OCI-LY3 (cell line): Measurements from ENCODE around the gene PNMT.

Source experiments
- H2AFZ ChIP-seq: fragments of 200-600, 300-600 bp; shearing (Covaris generic); 2 replicates; pipeline ENCODE4 v1.6.0; 2014; ENCODE audit warnings: antibody characterized with exemption, low read depth, low read length
- H3K27ac ChIP-seq: fragments of 200-600, 300-600 bp; sonication (generic); 2 replicates; pipeline ENCODE4 v1.5.1; 2014; ENCODE audit warnings: mild to moderate bottlenecking, low read length, moderate library complexity, mixed read lengths
- H3K27me3 ChIP-seq: fragments of 200-600, 300-600 bp; sonication (generic); 2 replicates; pipeline ENCODE4 v1.6.1; 2014; ENCODE audit warnings: low read depth, low read length, mixed read lengths
- H3K36me3 ChIP-seq: fragments of 200-600, 300-600 bp; sonication (generic); replicated peaks from 2 replicates; pipeline ENCODE3; 2014; ENCODE audit warnings: low read depth, low read length, mixed read lengths
- H3K4me1 ChIP-seq: fragments of 300-600, 200-600 bp; sonication (generic); 2 replicates; pipeline ENCODE4 v1.6.1; 2014; ENCODE audit warnings: low read length, mixed read lengths
- H3K4me2 ChIP-seq: fragments of 200-600, 300-600 bp; sonication (generic); 2 replicates; pipeline ENCODE4 v1.6.1; 2014; ENCODE audit warnings: low read length, mixed read lengths
- H3K4me3 ChIP-seq: fragments of 300-600, 200-600 bp; sonication (generic); 2 replicates; pipeline ENCODE4 v1.5.1; 2014; ENCODE audit warnings: antibody characterized with exemption, mild to moderate bottlenecking, low read length, moderate library complexity
- H3K79me2 ChIP-seq: fragments of 300-600, 200-600 bp; shearing (Covaris generic); 2 replicates; pipeline ENCODE4 v1.6.1; 2014; ENCODE audit warnings: mild to moderate bottlenecking, low read length, mixed read lengths
- H3K9ac ChIP-seq: fragments of 300-600, 200-600 bp; shearing (Covaris generic); 2 replicates; pipeline ENCODE4 v1.6.0; 2014; ENCODE audit warnings: mild to moderate bottlenecking, low read length, moderate library complexity
- H3K9me3 ChIP-seq: fragments of 200-600, 300-600 bp; shearing (Covaris generic); 2 replicates; pipeline ENCODE4 v1.6.1; 2014; ENCODE audit warnings: low read length, mixed read lengths; ENCODE audit not compliant: insufficient read depth
- H4K20me1 ChIP-seq: fragments of 200-600, 300-600 bp; sonication (generic); 2 replicates; pipeline ENCODE4 v1.6.1; 2016; ENCODE audit warnings: low read length, mixed read lengths; ENCODE audit not compliant: insufficient read depth
- EZH2phosphoT487 ChIP-seq: fragments of 200-600 bp; shearing (Covaris generic); IDR thresholded peaks from 2 replicates; pipeline ENCODE4 v1.6.1; 2018; ENCODE audit warnings: antibody characterized with exemption, mixed run types, low read depth
- TF ChIP-seq, protein P1 (sequence below): fragments of 200-600, 300-600 bp; sonication (generic); IDR thresholded peaks from 2 replicates; pipeline ENCODE4 v1.5.1; 2014; ENCODE audit warnings: antibody characterized with exemption, low read length, low read depth

Gene PNMT

GRCh38 chr17:39675390-39676082, 7.3 kb downstream of the PNMT start:
- Histone ChIP-seq H3K9me3 (no peaks in the 10 kb centered on the region), H3K79me2 (no peaks in the 10 kb centered on the region), H3K4me3 (no peak overlapping the region), H4K20me1 (no peaks in the 10 kb centered on the region), H3K27ac (no peak overlapping the region), H3K27me3 (no peaks in the 10 kb centered on the region), H3K4me1 (peaks cover 15% of the 10 kb centered on the region), H3K4me2 (no peak overlapping the region), H3K36me3 (no peaks in the 10 kb centered on the region), H3K9ac (no peak overlapping the region), H2AFZ (no peak overlapping the region)
- TF ChIP-seq, protein P1, sequence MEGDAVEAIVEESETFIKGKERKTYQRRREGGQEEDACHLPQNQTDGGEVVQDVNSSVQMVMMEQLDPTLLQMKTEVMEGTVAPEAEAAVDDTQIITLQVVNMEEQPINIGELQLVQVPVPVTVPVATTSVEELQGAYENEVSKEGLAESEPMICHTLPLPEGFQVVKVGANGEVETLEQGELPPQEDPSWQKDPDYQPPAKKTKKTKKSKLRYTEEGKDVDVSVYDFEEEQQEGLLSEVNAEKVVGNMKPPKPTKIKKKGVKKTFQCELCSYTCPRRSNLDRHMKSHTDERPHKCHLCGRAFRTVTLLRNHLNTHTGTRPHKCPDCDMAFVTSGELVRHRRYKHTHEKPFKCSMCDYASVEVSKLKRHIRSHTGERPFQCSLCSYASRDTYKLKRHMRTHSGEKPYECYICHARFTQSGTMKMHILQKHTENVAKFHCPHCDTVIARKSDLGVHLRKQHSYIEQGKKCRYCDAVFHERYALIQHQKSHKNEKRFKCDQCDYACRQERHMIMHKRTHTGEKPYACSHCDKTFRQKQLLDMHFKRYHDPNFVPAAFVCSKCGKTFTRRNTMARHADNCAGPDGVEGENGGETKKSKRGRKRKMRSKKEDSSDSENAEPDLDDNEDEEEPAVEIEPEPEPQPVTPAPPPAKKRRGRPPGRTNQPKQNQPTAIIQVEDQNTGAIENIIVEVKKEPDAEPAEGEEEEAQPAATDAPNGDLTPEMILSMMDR, result no peak

DNA sequence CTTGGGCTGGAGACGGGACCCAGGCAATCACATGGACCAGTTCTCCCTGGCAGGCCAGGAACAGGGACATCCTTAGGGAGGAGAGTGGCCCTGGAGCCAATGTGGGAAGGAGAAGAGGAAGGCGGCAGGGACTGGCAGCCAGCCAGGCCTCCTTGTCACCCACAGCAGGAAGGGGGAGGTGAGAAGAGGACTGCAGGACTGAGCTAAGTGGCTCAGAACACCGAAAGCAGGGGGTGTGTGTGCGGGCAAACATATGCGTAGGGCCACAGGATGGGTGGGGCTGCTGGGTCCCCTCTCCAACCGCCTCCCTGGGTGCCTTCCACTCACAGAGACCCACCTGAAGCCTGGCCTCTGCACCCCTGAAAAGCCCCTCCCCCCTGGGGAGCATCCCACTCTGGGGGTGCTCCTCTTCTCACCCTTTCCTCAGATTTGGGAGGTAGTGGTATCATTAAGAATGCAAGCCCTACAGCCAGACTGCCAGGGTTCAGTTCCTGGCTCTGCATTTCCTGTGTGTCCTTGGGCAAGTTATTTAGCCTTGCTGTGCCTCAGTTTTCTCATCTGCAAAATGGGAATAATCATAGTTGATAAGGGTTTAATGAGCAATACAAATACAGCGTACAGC, 8.1 kb downstream of the PNMT start:
- Histone ChIP-seq H3K36me3 (no peaks in the 10 kb centered on the region), H3K4me1 (peaks cover 18% of the 10 kb centered on the region), H4K20me1 (no peaks in the 10 kb centered on the region), H3K9me3 (no peaks in the 10 kb centered on the region), H3K79me2 (no peaks in the 10 kb centered on the region), H3K4me3 (no peak overlapping the region), H3K27ac (no peak overlapping the region), H3K9ac (no peak overlapping the region), H3K4me2 (no peak overlapping the region), H2AFZ (no peak overlapping the region), H3K27me3 (no peaks in the 10 kb centered on the region)
- TF ChIP-seq, protein P1, result no peak
- no peak for TF ChIP-seq EZH2phosphoT487

DNA sequence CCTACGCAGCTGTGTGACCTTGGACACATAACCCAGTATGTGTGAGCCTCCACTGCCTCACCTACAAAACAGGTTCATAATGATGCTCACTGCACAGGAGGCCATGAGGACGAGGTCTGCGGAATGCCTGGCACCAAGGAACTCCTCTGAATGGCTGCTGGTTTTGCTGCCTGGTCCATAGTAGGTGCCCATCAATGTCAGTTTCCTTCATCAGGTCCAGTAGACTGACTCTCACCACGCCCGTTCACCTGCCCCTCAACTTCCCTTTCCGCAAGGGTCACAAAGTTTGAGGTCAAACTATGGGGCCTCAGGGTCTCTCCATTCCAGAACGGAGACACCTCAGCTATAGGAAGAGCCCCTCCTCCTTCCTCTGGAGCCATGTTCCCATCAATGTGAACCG, 8.8 kb downstream of the PNMT start:
- Histone ChIP-seq H3K4me3 (no peak overlapping the region), H4K20me1 (no peaks in the 10 kb centered on the region), H3K4me2 (no peak overlapping the region), H3K27me3 (no peaks in the 10 kb centered on the region), H2AFZ (no peak overlapping the region), H3K36me3 (no peaks in the 10 kb centered on the region), H3K4me1 (peaks cover 13% of the 10 kb centered on the region), H3K9me3 (no peaks in the 10 kb centered on the region), H3K27ac (no peak overlapping the region), H3K79me2 (no peaks in the 10 kb centered on the region), H3K9ac (no peak overlapping the region)
- TF ChIP-seq EZH2phosphoT487, result no peak
- TF ChIP-seq, protein P1, result no peak

DNA sequence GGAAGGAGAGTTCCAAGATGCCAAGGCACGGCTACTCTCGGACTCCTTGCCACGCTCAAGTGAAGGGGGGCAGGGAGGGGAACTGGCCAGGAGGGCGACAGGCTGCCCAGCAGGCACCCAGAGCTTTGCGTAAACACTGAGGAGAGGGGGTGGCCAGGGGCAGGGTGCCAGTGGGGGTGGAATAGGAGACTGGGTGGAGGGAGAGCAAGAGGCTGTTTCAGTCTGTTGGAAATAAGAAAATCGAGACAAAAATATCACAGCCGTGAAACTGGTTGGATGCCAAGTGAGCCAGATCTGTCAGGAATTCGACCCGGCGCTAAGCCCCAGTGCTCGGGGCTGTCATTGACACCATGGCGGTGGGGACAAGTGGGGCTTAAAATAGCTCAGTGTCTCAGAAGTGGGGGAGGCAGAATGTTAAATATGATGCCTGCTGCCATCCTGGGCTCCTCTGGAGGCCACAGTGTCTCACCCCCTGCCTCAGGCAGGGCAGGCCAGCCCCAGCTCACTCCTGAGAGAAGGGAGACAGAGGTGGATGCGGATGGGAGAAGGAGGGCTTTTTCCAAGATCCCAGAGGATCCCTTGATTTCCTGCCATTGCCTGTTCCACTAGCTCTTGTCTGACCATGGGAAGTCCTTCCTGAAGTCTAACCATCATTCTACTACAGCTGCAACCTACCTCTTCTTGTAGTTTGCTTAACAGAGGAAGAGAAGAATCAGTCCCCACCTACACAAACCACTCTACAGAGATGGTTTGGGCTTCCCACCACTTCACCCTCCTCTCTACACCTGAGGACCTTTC, 9.5 kb downstream of the PNMT start:
- H2AFZ ChIP-seq, result no peak overlapping the region

More for the DNA sequence above, 9.5 kb downstream of the PNMT start:
- TF ChIP-seq EZH2phosphoT487, result no peak
- TF ChIP-seq, protein P1, result no peak
- H4K20me1 ChIP-seq, result no peaks in the 10 kb centered on the region
- no peaks in the 10 kb centered on the region for H3K9me3 ChIP-seq
- peaks cover 8% of the 10 kb centered on the region for H3K4me1 ChIP-seq
- no peaks in the 10 kb centered on the region for H3K79me2 ChIP-seq
- no peak overlapping the region for H3K9ac ChIP-seq
- H3K4me2 ChIP-seq, result no peak overlapping the region
- H3K27me3 ChIP-seq, result no peaks in the 10 kb centered on the region
- no peak overlapping the region for H3K4me3 ChIP-seq
- no peak overlapping the region for H3K27ac ChIP-seq
- H3K36me3 ChIP-seq, result no peaks in the 10 kb centered on the region
